ENCODE measurements around the gene ARHGEF9.

- TF ChIP-seq, protein P1, sequence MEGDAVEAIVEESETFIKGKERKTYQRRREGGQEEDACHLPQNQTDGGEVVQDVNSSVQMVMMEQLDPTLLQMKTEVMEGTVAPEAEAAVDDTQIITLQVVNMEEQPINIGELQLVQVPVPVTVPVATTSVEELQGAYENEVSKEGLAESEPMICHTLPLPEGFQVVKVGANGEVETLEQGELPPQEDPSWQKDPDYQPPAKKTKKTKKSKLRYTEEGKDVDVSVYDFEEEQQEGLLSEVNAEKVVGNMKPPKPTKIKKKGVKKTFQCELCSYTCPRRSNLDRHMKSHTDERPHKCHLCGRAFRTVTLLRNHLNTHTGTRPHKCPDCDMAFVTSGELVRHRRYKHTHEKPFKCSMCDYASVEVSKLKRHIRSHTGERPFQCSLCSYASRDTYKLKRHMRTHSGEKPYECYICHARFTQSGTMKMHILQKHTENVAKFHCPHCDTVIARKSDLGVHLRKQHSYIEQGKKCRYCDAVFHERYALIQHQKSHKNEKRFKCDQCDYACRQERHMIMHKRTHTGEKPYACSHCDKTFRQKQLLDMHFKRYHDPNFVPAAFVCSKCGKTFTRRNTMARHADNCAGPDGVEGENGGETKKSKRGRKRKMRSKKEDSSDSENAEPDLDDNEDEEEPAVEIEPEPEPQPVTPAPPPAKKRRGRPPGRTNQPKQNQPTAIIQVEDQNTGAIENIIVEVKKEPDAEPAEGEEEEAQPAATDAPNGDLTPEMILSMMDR (conservative IDR thresholded peaks at IDR 0.05; ENCODE audit: low read length) = no peak
- no peak for TF ChIP-seq EZH2phosphoT487 (IDR thresholded peaks at IDR 0.05; ENCODE audit: borderline replicate concordance, low read depth, low read length)
Observed at GRCh38 chrX:63702556-63702955, 82.5 kb downstream of the ARHGEF9 start.

Data from OCI-LY7 (cell line).